H1 (cell line): ENCODE measurements around the gene TSPAN5. TPM values are rescaled to one million over a fixed set of nuclear protein-coding genes. Genes with fewer than 3 reads are reported as not detected.

ENCODE experiments used
- CTCF ChIA-PET: fragments of 300-600 bp; sonication (Branson Sonifier 250); formaldehyde crosslinking; loops from one replicate; lab custom pipeline; 2021; ENCODE audit not compliant: partially characterized antibody; lab: Charles Lee
- POLR2A ChIA-PET: fragments of 300-600 bp; sonication (Branson Sonifier 250); formaldehyde crosslinking; loops from one replicate; lab custom pipeline; 2021; ENCODE audit warnings: inconsistent platforms; ENCODE audit not compliant: partially characterized antibody; lab: Charles Lee
- DNase-seq, 2 experiments: peaks; one replicate each; pipeline versions ENCODE4 v3.0.0 to v3.0.0-alpha.2; 2010 to 2022; ENCODE audit warnings: low spot score in 2 of 2, low read depth in 1 of 2, mixed read lengths in 1 of 2
- FAIRE-seq: peaks from 2 replicates; lab custom pipeline; 2011; peaks lifted over from hg19 to GRCh38; lab: Jason Lieb, UNC
- H2AFZ ChIP-seq: 2 replicates; pipeline ENCODE4 v1.8.1; 2012; ENCODE audit warnings: low read length, inconsistent platforms
- H2AK5ac ChIP-seq: 2 replicates; pipeline ENCODE4 v1.6.1; 2013; ENCODE audit warnings: low read depth, low read length
- H2BK120ac ChIP-seq: replicated peaks from 2 replicates; pipeline ENCODE3; 2013; ENCODE audit warnings: low read depth, low read length, inconsistent platforms
- H2BK12ac ChIP-seq: 2 replicates; pipeline ENCODE4 v1.6.1; 2013; ENCODE audit warnings: low read depth, low read length
- H2BK15ac ChIP-seq: 2 replicates; pipeline ENCODE4 v1.6.1; 2013; ENCODE audit warnings: low read length
- H2BK20ac ChIP-seq: 2 replicates; pipeline ENCODE4 v1.6.1; 2013; ENCODE audit warnings: low read length
- H2BK5ac ChIP-seq: 2 replicates; pipeline ENCODE4 v1.6.1; 2013; ENCODE audit warnings: low read depth, low read length
- H3K14ac ChIP-seq: 2 replicates; pipeline ENCODE4 v1.6.1; 2013; ENCODE audit warnings: inconsistent platforms; ENCODE audit not compliant: insufficient read length
- H3K18ac ChIP-seq: 2 replicates; pipeline ENCODE4 v1.6.1; 2013; ENCODE audit warnings: low read length; ENCODE audit errors: extremely low read depth
- H3K23ac ChIP-seq: 2 replicates; pipeline ENCODE4 v1.6.1; 2013; ENCODE audit warnings: inconsistent platforms; ENCODE audit not compliant: insufficient read length
- H3K23me2 ChIP-seq: 2 replicates; pipeline ENCODE4 v1.6.1; 2013; ENCODE audit warnings: low read depth, low read length
- H3K27ac ChIP-seq: 2 replicates; pipeline ENCODE4 v1.6.1; 2011; ENCODE audit warnings: low read depth, low read length, inconsistent platforms
- H3K27me3 ChIP-seq, 4 experiments: replicated peaks in 1 of 4; 1 replicate in 1 of 4; 2 replicates in 3 of 4; pipeline versions ENCODE4 v1.6.1 to v1.8.1; 2011 to 2013; ENCODE audit warnings: low read length in 3 of 4, mild to moderate bottlenecking in 3 of 4, inconsistent platforms in 2 of 4, mixed read lengths in 2 of 4, moderate library complexity in 1 of 4; ENCODE audit not compliant: control insufficient read depth in 3 of 4, insufficient read depth in 3 of 4; ENCODE audit errors: extremely low read depth in 1 of 4
- H3K36me3 ChIP-seq, 4 experiments: 2 replicates each; pipeline versions ENCODE4 v1.6.1 to v1.8.1; 2011 to 2013; ENCODE audit warnings: mild to moderate bottlenecking in 4 of 4, low read length in 3 of 4, moderate library complexity in 2 of 4, control low read depth in 1 of 4, inconsistent platforms in 1 of 4; ENCODE audit not compliant: insufficient read depth in 4 of 4, control insufficient read depth in 2 of 4
- H3K4ac ChIP-seq: replicated peaks from 2 replicates; pipeline ENCODE3; 2013; ENCODE audit warnings: low read length, low read depth, mixed read lengths, inconsistent platforms; ENCODE audit not compliant: insufficient read length
- H3K4me1 ChIP-seq, 4 experiments: replicated peaks in 1 of 4; 1 replicate in 1 of 4; 2 replicates in 3 of 4; pipeline versions ENCODE4 v1.6.1 to v1.8.1; 2011 to 2013; ENCODE audit warnings: low read length in 3 of 4, inconsistent platforms in 2 of 4, mixed read lengths in 1 of 4; ENCODE audit not compliant: insufficient read depth in 4 of 4, control insufficient read depth in 3 of 4
- H3K4me2 ChIP-seq, 2 experiments: 2 replicates each; pipeline versions ENCODE4 v1.6.1 to v1.8.1; 2011 to 2013; ENCODE audit warnings: low read depth in 2 of 2, low read length in 2 of 2, control low read depth in 1 of 2, inconsistent platforms in 1 of 2, mild to moderate bottlenecking in 1 of 2; ENCODE audit not compliant: insufficient read depth in 1 of 2
- H3K4me3 ChIP-seq, 4 experiments: fragments of 200-600, 300-600 bp in 1 of 4; sonication (generic), shearing (Covaris generic), sonication (Bioruptor Twin) in 1 of 4; 2 replicates each; pipeline versions ENCODE4 v1.5.1 to v1.8.1; 2011 to 2016; ENCODE audit warnings: low read length in 4 of 4, low read depth in 3 of 4, control low read depth in 2 of 4, inconsistent platforms in 2 of 4, mild to moderate bottlenecking in 2 of 4, mixed read lengths in 1 of 4, moderate library complexity in 1 of 4; ENCODE audit not compliant: insufficient read depth in 2 of 4; ENCODE audit errors: extremely low read depth in 1 of 4
- H3K56ac ChIP-seq: replicated peaks from 2 replicates; pipeline ENCODE3; 2013; ENCODE audit warnings: low read depth, mild to moderate bottlenecking, mixed read lengths, low read length, inconsistent platforms; ENCODE audit not compliant: insufficient read length
- H3K79me1 ChIP-seq: 2 replicates; pipeline ENCODE4 v1.6.1; 2013; ENCODE audit warnings: low read depth, low read length, control low read depth
- H3K79me2 ChIP-seq, 2 experiments: 2 replicates each; pipeline versions ENCODE4 v1.6.1 to v1.8.1; 2012 to 2013; ENCODE audit warnings: low read length in 2 of 2, mild to moderate bottlenecking in 2 of 2, inconsistent platforms in 1 of 2; ENCODE audit not compliant: insufficient read depth in 2 of 2, control insufficient read depth in 1 of 2
- H3K9ac ChIP-seq, 4 experiments: replicated peaks in 1 of 4; 1 replicate in 1 of 4; 2 replicates in 3 of 4; pipeline versions ENCODE4 v1.6.1 to v1.8.1; 2011 to 2013; ENCODE audit warnings: low read depth in 3 of 4, low read length in 3 of 4, control low read depth in 2 of 4, mild to moderate bottlenecking in 2 of 4, moderate library complexity in 2 of 4, inconsistent platforms in 1 of 4; ENCODE audit errors: extremely low read depth in 1 of 4
- H3K9me3 ChIP-seq, 2 experiments: 2 replicates each; pipeline versions ENCODE4 v1.6.1 to v1.8.1; 2012 to 2013; ENCODE audit warnings: mild to moderate bottlenecking in 2 of 2, moderate library complexity in 2 of 2, control low read depth in 1 of 2, inconsistent platforms in 1 of 2, low read depth in 1 of 2, low read length in 1 of 2, mixed read lengths in 1 of 2; ENCODE audit not compliant: insufficient read depth in 2 of 2
- H4K20me1 ChIP-seq, 2 experiments: replicated peaks in 1 of 2; 2 replicates each; pipeline versions ENCODE3 to v1.8.1; 2011 to 2013; ENCODE audit warnings: inconsistent platforms in 2 of 2, low read length in 2 of 2, mild to moderate bottlenecking in 1 of 2; ENCODE audit not compliant: insufficient read depth in 2 of 2, control insufficient read depth in 1 of 2
- H4K5ac ChIP-seq: 2 replicates; pipeline ENCODE4 v1.6.1; 2013; ENCODE audit warnings: low read length, low read depth, mixed read lengths, inconsistent platforms; ENCODE audit not compliant: insufficient read length
- H4K8ac ChIP-seq: 2 replicates; pipeline ENCODE4 v1.8.0; 2013; ENCODE audit warnings: mild to moderate bottlenecking, moderate library complexity, low read length, inconsistent platforms; ENCODE audit not compliant: insufficient read depth; ENCODE audit errors: extremely low read depth
- H4K91ac ChIP-seq: replicated peaks from 2 replicates; pipeline ENCODE3; 2013; ENCODE audit warnings: low read length, mixed read lengths, inconsistent platforms; ENCODE audit not compliant: insufficient read length
- ASH2L ChIP-seq: fragments of 200-600, 300-600 bp; sonication (generic); IDR thresholded peaks from one replicate; pipeline ENCODE4 v1.7.1; 2017; ENCODE audit warnings: low read length
- E2F6 ChIP-seq: IDR thresholded peaks from 2 replicates; pipeline ENCODE4 v1.6.1; 2012; ENCODE audit warnings: inconsistent platforms
- GTF2F1 ChIP-seq: IDR thresholded peaks from 2 replicates; pipeline ENCODE4 v1.6.1; 2012; ENCODE audit warnings: low read depth, low read length, improper control_type of control experiment, borderline replicate concordance
- HDAC2 ChIP-seq, 2 experiments: fragments of 300-600 bp in 1 of 2; sonication (generic) in 1 of 2; IDR thresholded peaks; 2 replicates each; pipeline ENCODE4 v1.6.1; 2011 to 2012; ENCODE audit warnings: low read depth in 2 of 2, low read length in 2 of 2, mild to moderate bottlenecking in 2 of 2, moderate library complexity in 2 of 2, borderline replicate concordance in 1 of 2, inconsistent platforms in 1 of 2
- HDAC6 ChIP-seq: IDR thresholded peaks from one replicate; pipeline ENCODE4 v1.7.1; 2012; ENCODE audit warnings: low read depth, mild to moderate bottlenecking, inconsistent platforms, low read length, moderate library complexity
- KDM5A ChIP-seq: fragments of 200-600 bp; IDR thresholded peaks from 2 replicates; pipeline ENCODE4 v1.7.1; 2012; ENCODE audit warnings: mild to moderate bottlenecking, low read length, inconsistent platforms, mixed read lengths
- POLR2A ChIP-seq, 2 experiments: IDR thresholded peaks; 1 replicate in 1 of 2; 2 replicates in 1 of 2; pipeline ENCODE4 v1.6.1; 2011; ENCODE audit warnings: low read depth in 2 of 2, low read length in 2 of 2, mild to moderate bottlenecking in 2 of 2; ENCODE audit errors: control extremely low read depth in 1 of 2
- WGBS, 2 experiments: shearing (Covaris generic) in 1 of 2; methylation state at CpG; one replicate each; pipeline versions ENCODE4 v1.1.6 to v1.1.7; 2013 to 2015; ENCODE audit warnings: low lambda C conversion rate in 2 of 2, mixed read lengths in 2 of 2, inconsistent platforms in 1 of 2, low coverage in 1 of 2, missing lambda C conversion rate in 1 of 2; ENCODE audit not compliant: insufficient replicate concordance in 2 of 2, insufficient coverage in 1 of 2, insufficient read length in 1 of 2; ENCODE audit errors: extremely low coverage in 1 of 2, missing lambda C conversion rate in 1 of 2; 5-methylcytosine and 5-hydroxymethylcytosine counted together
- polyA plus RNA-seq, 7 experiments: library from polyadenylated mRNA; depleted of rRNA in 3 of 7; stranded (reverse) in 5 of 7; unstranded in 2 of 7; fragments of >200 nt in 5 of 7; fragments of 200-250 nt in 2 of 7; gene quantifications; 1 replicate in 5 of 7; 2 replicates in 1 of 7; 4 replicates in 1 of 7; pipeline versions ENCODE4 v1.2.1 to v1.2.3, GENCODE V29; 2011 to 2013; ENCODE audit warnings: missing spikeins in 2 of 7, mixed read lengths in 2 of 7
- total RNA-seq: library from RNA; stranded (reverse); fragmentation: NEBNext Ultra II Directional; extraction: Animal tissue kit (Norgen Biotek cat#: 25700); gene quantifications from 2 replicates; pipeline ENCODE4 v1.2.1, GENCODE V29; 2021

The TSPAN5 gene
- total and polyA plus RNA-seq, 2 of the 8 experiments (the other 6 are each of a cell fraction or from before 2014, with no cell fraction given) = 17.6 to 21.2 TPM

- no peak for DNase-seq
- Histone ChIP-seq H4K20me1 (no peaks in the 10 kb centered on the region), H2AFZ (no peak overlapping the region), H4K5ac (no peak overlapping the region), H2BK15ac (no peak overlapping the region), H2AK5ac (no peak overlapping the region), H3K9ac (no peak overlapping the region), H3K4me3 (no peak overlapping the region), H3K27ac (no peak overlapping the region), H3K4me2 (no peak overlapping the region), H2BK5ac (no peak overlapping the region), H3K23me2 (no peaks in the 10 kb centered on the region; the same call in 1 of the 2 replicates), H3K79me2 (peaks cover 0 to 31% of the 10 kb centered on the region in 2 experiments; a peak in 2 of 4 replicates), H3K79me1 (no peaks in the 10 kb centered on the region; the same call in none of the 2 replicates), H4K8ac (no peak overlapping the region), H4K91ac (no peak overlapping the region), H3K23ac (no peak overlapping the region), H3K18ac (no peak overlapping the region), H2BK120ac (no peak overlapping the region), H3K4ac (no peak overlapping the region), H2BK20ac (no peak overlapping the region), H3K4me1 (peaks cover 0 to 7% (median 2%) of the 10 kb centered on the region in 4 experiments; a peak in 3 of 7 replicates)
- CTCF ChIA-PET = interaction anchor here (1.0 to 2.0 kb wide), 6 partner anchors 13 to 155 kb away, joined by 3 to 7 read pairs (median 4); no protein-coding TSS in a partner anchor
- WGBS, 2 experiments = 79% methylated on average over 3 of the region's 3 CpGs; no CpG with 5 or more reads in 1 of the 2 experiments
- POLR2A ChIA-PET = no interaction called here
- FAIRE-seq = no peak
- no peak for TF ChIP-seq GTF2F1
- TF ChIP-seq HDAC2 (IDR thresholded peaks at IDR 0.05; ENCODE audit: borderline replicate concordance in 1 of 2, low read depth in 2 of 2, low read length in 2 of 2) = no peak
- no peak for TF ChIP-seq POLR2A (IDR thresholded peaks at IDR 0.05; ENCODE audit: control extremely low read depth in 1 of 2, low read depth in 2 of 2, low read length in 2 of 2)
- TF ChIP-seq E2F6 = no peak
- TF ChIP-seq HDAC6 = no peak
- no peak for TF ChIP-seq KDM5A
- TF ChIP-seq ASH2L = no peak
- TF ChIP-seq, all 59 proteins: peak for 0
- Histone ChIP-seq H3K14ac (no peak overlapping the region), H3K56ac (no peak overlapping the region), H3K27me3 (no peaks in the 10 kb centered on the region), H3K9me3 (no peaks in the 10 kb centered on the region), H2BK12ac (no peak overlapping the region), H3K36me3 (no peaks in the 10 kb centered on the region)
These were observed 26.9 kb downstream of the TSPAN5 start for GRCh38 chr4:98631506-98631905.
